ENCODE data around the gene BCL7A.
"Not testable (repeated sequence)": the region's sequence is repeated elsewhere in the genome, so short reads cannot be mapped to it uniquely, and the experiment has no call there.

The BCL7A gene

GRCh38 chr12:121986489-121987245, 35.0 kb upstream of the BCL7A start:
- Histone ChIP-seq H3K27ac (ENCODE audit: low read depth, low read length) (no peak overlapping the region), H3K4me3 (ENCODE audit: low read depth in 1 of 5, low read length in 5 of 5) (no peak overlapping the region), H3K27me3 (ENCODE audit: control insufficient read depth in 5 of 5, insufficient read depth in 4 of 5, low read length in 5 of 5) (no peaks in the 10 kb centered on the region), H3K9me3 (ENCODE audit: control insufficient read depth in 5 of 5, low read length in 5 of 5) (no peaks in the 10 kb centered on the region), H3K4me1 (ENCODE audit: control insufficient read depth in 5 of 5, insufficient read depth in 5 of 5, low read length in 5 of 5) (peaks cover 0 to 5% (median 0%) of the 10 kb centered on the region in 5 donors), H3K9ac (ENCODE audit: low read length in 5 of 5) (no peak overlapping the region), H3K36me3 (ENCODE audit: control insufficient read depth in 5 of 5, insufficient read depth in 5 of 5, low read length in 5 of 5) (no peaks in the 10 kb centered on the region)

GRCh38 chr12:121988519-121988918, 33.2 kb upstream of the BCL7A start:
- H3K9me3 ChIP-seq (ENCODE audit: control insufficient read depth in 5 of 5, low read length in 5 of 5); H3K36me3 ChIP-seq (ENCODE audit: control insufficient read depth in 5 of 5, insufficient read depth in 5 of 5, low read length in 5 of 5); H3K27me3 ChIP-seq (ENCODE audit: control insufficient read depth in 5 of 5, insufficient read depth in 4 of 5, low read length in 5 of 5); H3K4me3 ChIP-seq (ENCODE audit: low read depth in 1 of 5, low read length in 5 of 5); H3K27ac ChIP-seq (ENCODE audit: low read depth, low read length); H3K9ac ChIP-seq (ENCODE audit: low read length in 5 of 5): not testable (repeated sequence)
- H3K4me1 ChIP-seq (ENCODE audit: control insufficient read depth in 5 of 5, insufficient read depth in 5 of 5, low read length in 5 of 5): peaks cover 0 to 10% (median 0%) of the 10 kb centered on the region in 5 donors

GRCh38 chr12:121989276-121990113, 32.2 kb upstream of the BCL7A start:
- Histone ChIP-seq H3K9me3 (ENCODE audit: control insufficient read depth in 5 of 5, low read length in 5 of 5) (no peaks in the 10 kb centered on the region), H3K36me3 (ENCODE audit: control insufficient read depth in 5 of 5, insufficient read depth in 5 of 5, low read length in 5 of 5) (no peaks in the 10 kb centered on the region), H3K27ac (ENCODE audit: low read depth, low read length) (no peak overlapping the region), H3K9ac (ENCODE audit: low read length in 5 of 5) (no peak overlapping the region), H3K27me3 (ENCODE audit: control insufficient read depth in 5 of 5, insufficient read depth in 4 of 5, low read length in 5 of 5) (no peaks in the 10 kb centered on the region), H3K4me3 (ENCODE audit: low read depth in 1 of 5, low read length in 5 of 5) (no peak overlapping the region), H3K4me1 (ENCODE audit: control insufficient read depth in 5 of 5, insufficient read depth in 5 of 5, low read length in 5 of 5) (peaks cover 0 to 10% (median 0%) of the 10 kb centered on the region in 5 donors)

- no peaks in the 10 kb centered on the region for H3K9me3 ChIP-seq (ENCODE audit: control insufficient read depth in 5 of 5, low read length in 5 of 5)
- no peaks in the 10 kb centered on the region for H3K36me3 ChIP-seq (ENCODE audit: control insufficient read depth in 5 of 5, insufficient read depth in 5 of 5, low read length in 5 of 5)
- H3K9ac ChIP-seq (ENCODE audit: low read length in 5 of 5): no peak overlapping the region
- no peaks in the 10 kb centered on the region for H3K27me3 ChIP-seq (ENCODE audit: control insufficient read depth in 5 of 5, insufficient read depth in 4 of 5, low read length in 5 of 5)
- no peak overlapping the region for H3K4me3 ChIP-seq (ENCODE audit: low read depth in 1 of 5, low read length in 5 of 5)
- H3K27ac ChIP-seq (ENCODE audit: low read depth, low read length): no peak overlapping the region
- H3K4me1 ChIP-seq (ENCODE audit: control insufficient read depth in 5 of 5, insufficient read depth in 5 of 5, low read length in 5 of 5): peaks cover 0 to 10% (median 0%) of the 10 kb centered on the region in 5 donors
These were observed 31.5 kb upstream of the BCL7A start for GRCh38 chr12:121990114-121990647.

- Histone ChIP-seq H3K36me3 (ENCODE audit: control insufficient read depth in 5 of 5, insufficient read depth in 5 of 5, low read length in 5 of 5) (no peaks in the 10 kb centered on the region), H3K9me3 (ENCODE audit: control insufficient read depth in 5 of 5, low read length in 5 of 5) (no peaks in the 10 kb centered on the region), H3K4me3 (ENCODE audit: low read depth in 1 of 5, low read length in 5 of 5) (no peak overlapping the region), H3K9ac (ENCODE audit: low read length in 5 of 5) (no peak overlapping the region), H3K4me1 (ENCODE audit: control insufficient read depth in 5 of 5, insufficient read depth in 5 of 5, low read length in 5 of 5) (peaks cover 0 to 10% (median 0%) of the 10 kb centered on the region in 5 donors), H3K27ac (ENCODE audit: low read depth, low read length) (no peak overlapping the region), H3K27me3 (ENCODE audit: control insufficient read depth in 5 of 5, insufficient read depth in 4 of 5, low read length in 5 of 5) (no peaks in the 10 kb centered on the region)
These were observed 30.7 kb upstream of the BCL7A start for GRCh38 chr12:121990692-121991603.

GRCh38 chr12:121992059-121992879, 29.4 kb upstream of the BCL7A start:
- peaks cover 0 to 10% (median 0%) of the 10 kb centered on the region in 5 donors for H3K4me1 ChIP-seq (ENCODE audit: control insufficient read depth in 5 of 5, insufficient read depth in 5 of 5, low read length in 5 of 5)
- H3K27me3 ChIP-seq (ENCODE audit: control insufficient read depth in 5 of 5, insufficient read depth in 4 of 5, low read length in 5 of 5): no peaks in the 10 kb centered on the region
- H3K4me3 ChIP-seq (ENCODE audit: low read depth in 1 of 5, low read length in 5 of 5): no peak overlapping the region
- H3K9me3 ChIP-seq (ENCODE audit: control insufficient read depth in 5 of 5, low read length in 5 of 5): no peaks in the 10 kb centered on the region
- no peak overlapping the region for H3K27ac ChIP-seq (ENCODE audit: low read depth, low read length)
- H3K9ac ChIP-seq (ENCODE audit: low read length in 5 of 5): no peak overlapping the region
- no peaks in the 10 kb centered on the region for H3K36me3 ChIP-seq (ENCODE audit: control insufficient read depth in 5 of 5, insufficient read depth in 5 of 5, low read length in 5 of 5)

GRCh38 chr12:121996050-121996944, 25.4 kb upstream of the BCL7A start:
- Histone ChIP-seq H3K9ac (ENCODE audit: low read length in 5 of 5) (no peak overlapping the region), H3K36me3 (ENCODE audit: control insufficient read depth in 5 of 5, insufficient read depth in 5 of 5, low read length in 5 of 5) (no peaks in the 10 kb centered on the region), H3K4me1 (ENCODE audit: control insufficient read depth in 5 of 5, insufficient read depth in 5 of 5, low read length in 5 of 5) (peaks cover 0 to 7% (median 0%) of the 10 kb centered on the region in 5 donors), H3K4me3 (ENCODE audit: low read depth in 1 of 5, low read length in 5 of 5) (no peak overlapping the region), H3K27ac (ENCODE audit: low read depth, low read length) (no peak overlapping the region), H3K9me3 (ENCODE audit: control insufficient read depth in 5 of 5, low read length in 5 of 5) (no peaks in the 10 kb centered on the region), H3K27me3 (ENCODE audit: control insufficient read depth in 5 of 5, insufficient read depth in 4 of 5, low read length in 5 of 5) (no peaks in the 10 kb centered on the region)

- no peaks in the 10 kb centered on the region for H3K36me3 ChIP-seq (ENCODE audit: control insufficient read depth in 5 of 5, insufficient read depth in 5 of 5, low read length in 5 of 5)
- no peak overlapping the region for H3K27ac ChIP-seq (ENCODE audit: low read depth, low read length)
- peaks cover 0 to 2% (median 0%) of the 10 kb centered on the region in 5 donors for H3K4me1 ChIP-seq (ENCODE audit: control insufficient read depth in 5 of 5, insufficient read depth in 5 of 5, low read length in 5 of 5)
- H3K4me3 ChIP-seq (ENCODE audit: low read depth in 1 of 5, low read length in 5 of 5): no peak overlapping the region
- H3K9me3 ChIP-seq (ENCODE audit: control insufficient read depth in 5 of 5, low read length in 5 of 5): no peaks in the 10 kb centered on the region
- H3K27me3 ChIP-seq (ENCODE audit: control insufficient read depth in 5 of 5, insufficient read depth in 4 of 5, low read length in 5 of 5): no peaks in the 10 kb centered on the region
- no peak overlapping the region for H3K9ac ChIP-seq (ENCODE audit: low read length in 5 of 5)
These were observed 24.6 kb upstream of the BCL7A start for GRCh38 chr12:121996945-121997612.

Data from subcutaneous abdominal adipose tissue (tissue), 5 donors.